GM18909 (cell line): ENCODE results near the gene PDSS2.
A peak's percentile ranks its signal among the peaks of the same experiment; 100 is the strongest.
"Not testable (repeated sequence)": the region's sequence is repeated elsewhere in the genome, so short reads cannot be mapped to it uniquely, and the experiment has no call there.

ENCODE experiments used
- ATAC-seq: cut with Tn5 transposase; IDR thresholded peaks from one replicate; pipeline ENCODE4 v1.9.1; 2021; ENCODE audit warnings: mild to moderate bottlenecking; ENCODE audit not compliant: unreplicated experiment, poor library complexity

PDSS2 gene

DNA sequence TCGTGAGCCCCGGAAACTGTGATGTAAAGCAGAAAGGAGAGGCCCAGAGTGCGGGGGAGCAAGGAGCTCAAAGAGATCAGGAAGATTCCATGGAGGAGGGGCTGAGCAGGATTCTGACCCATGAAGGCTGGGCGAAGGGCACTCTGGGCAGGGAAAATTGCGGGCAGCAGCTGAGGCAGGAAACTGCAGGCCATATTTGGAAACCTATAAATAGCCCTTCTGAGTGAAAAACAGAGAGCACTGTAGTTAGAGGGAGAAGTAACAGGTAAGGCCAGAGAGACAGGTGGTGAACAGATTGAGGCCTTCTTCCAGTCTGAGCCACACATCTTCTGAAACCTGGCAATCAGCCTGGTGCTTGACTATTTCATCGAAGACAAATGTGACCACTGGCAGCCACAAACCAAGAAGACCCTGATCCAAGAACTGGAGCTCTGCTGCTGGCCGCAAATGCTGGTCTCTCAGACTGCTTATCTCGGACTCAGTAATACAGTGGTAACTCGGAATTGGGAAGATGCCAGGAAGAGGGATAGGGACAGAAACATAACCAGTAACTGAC lies 329.9 kb downstream of the PDSS2 start:
- ATAC-seq = no peak

GRCh38 chr6:107128577-107128976 lies 330.8 kb downstream of the PDSS2 start:
- ATAC-seq = no peak

- no peak for ATAC-seq
Observed at GRCh38 chr6:107128175-107128574, 331.2 kb downstream of the PDSS2 start.

GRCh38 chr6:107125771-107126170 lies 333.6 kb downstream of the PDSS2 start:
- ATAC-seq = no peak

DNA sequence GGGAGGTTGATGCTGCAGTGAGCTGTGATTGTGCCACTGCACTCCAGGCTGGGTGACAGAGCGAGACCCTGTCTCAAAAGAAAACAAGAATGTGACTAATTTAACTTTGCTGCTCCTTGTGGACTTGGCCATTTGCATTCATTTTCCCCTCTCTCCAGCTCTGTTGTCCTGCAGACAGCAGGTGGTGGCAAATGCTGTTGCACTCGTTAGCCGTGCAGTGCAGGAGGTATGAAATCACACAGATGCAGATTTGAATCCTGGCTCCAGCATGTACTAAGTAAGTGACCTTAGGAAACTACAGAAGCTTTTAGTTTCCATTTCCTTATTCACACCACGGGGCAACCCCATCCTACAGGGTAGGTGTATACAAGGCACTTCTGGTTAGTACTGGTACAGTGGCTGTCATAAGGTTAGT lies 334.4 kb downstream of the PDSS2 start:
- ATAC-seq = peak; percentile 93

DNA sequence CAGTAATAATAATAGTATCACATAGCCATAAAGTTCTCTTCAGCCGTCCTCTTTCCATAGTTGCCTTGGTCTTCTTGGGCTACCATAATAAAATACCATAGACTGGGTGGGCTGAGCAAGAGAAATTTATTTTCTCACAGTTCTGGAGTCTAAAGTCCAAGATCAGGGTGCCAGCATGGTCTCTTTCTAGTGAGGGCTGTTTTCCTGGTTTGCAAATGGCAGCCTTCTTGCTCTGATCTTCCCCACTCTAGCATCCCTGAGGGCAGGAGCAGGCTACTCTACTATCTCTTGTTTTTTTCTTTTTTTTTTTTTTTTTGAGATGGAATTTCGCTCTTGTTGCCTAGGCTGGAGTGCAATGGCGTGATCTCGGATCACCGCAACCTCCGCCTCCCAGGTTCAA lies 335.9 kb downstream of the PDSS2 start:
- ATAC-seq = no peak

GRCh38 chr6:107122748-107123147 lies 336.6 kb downstream of the PDSS2 start:
- ATAC-seq = no peak

DNA sequence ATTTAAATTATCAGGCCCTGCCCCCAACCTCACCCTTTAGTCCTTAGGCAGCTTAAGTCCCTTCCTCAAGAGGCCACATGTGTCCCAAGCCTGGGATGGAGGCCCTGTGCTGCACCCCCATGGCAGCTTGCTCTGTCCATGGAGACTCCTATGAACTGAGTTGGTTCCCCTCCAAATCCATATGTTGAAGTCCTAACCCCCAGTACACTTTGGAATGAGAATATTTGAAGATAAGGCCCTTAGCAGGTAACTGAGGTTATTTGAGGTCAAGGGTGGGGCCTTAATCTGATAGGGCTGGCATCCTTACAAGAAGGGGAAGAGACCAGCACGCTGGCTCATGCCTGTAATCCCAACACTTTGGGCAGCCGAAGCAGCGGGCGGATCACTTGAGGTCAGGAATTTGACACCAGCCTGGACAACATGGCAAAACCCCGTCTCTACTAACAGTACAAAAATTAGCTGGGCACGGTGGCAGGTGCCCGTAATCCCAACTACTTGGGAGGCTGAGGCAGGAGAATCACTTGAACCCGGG lies 337.3 kb downstream of the PDSS2 start:
- ATAC-seq = no peak

DNA sequence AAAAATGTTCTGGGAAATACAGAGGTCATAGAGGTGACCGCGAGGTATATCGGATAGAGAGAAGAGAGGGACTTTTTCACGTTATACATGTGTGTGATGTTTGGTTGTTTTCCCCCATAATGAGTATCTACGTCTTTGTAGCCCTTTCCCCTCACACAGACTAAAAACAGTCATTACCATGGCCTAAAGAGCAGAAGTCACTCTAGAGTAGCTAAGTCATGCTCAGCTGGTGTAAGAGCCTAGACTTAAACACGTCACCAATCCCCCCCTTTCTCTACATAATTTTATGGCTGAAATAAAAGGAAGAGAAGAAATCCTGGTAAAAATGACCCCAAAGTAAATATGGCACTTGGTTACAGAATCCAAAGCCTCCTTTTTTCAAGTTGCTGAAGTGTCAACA lies 338.1 kb downstream of the PDSS2 start:
- no peak for ATAC-seq

DNA sequence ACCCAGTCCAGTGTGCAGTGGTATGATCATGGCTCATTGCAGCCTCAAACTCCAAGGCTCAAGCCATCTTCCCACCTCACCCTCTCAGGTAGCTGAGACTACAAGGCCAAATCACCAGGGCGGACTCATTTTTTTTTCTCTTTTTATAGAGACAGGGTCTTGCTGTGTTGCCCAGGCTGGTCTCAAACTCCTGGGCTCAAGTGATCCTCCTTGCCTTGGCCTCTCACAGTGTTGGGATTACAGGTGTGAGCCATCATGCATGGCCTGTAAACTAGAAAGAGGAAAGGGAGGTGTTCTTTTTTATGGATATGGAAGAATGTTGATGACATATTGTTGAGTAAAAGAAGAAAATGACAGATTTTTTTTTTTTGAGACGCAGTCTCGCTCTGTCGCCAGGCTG lies 339.0 kb downstream of the PDSS2 start:
- ATAC-seq = no peak

- ATAC-seq = no peak
Observed at GRCh38 chr6:107118976-107119375, 340.4 kb downstream of the PDSS2 start.

DNA sequence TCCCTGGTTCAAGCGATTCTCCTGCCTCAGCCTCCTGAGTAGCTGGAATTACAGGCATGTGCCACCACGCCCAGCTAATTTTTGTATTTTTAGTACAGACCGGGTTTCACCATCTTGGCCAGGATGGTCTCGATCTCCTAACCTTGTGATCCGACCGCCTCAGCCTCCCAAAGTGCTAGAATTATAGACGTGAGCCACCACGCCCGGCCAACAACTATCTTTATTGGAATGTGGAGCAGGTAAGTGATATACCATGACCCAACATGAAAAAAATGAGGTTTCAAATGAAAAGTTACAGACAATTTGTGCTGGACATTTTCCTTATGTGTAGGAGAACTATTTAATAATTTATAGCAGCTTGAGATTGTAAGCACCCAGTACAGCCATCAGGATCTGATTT lies 340.8 kb downstream of the PDSS2 start:
- ATAC-seq = not testable (repeated sequence)

DNA sequence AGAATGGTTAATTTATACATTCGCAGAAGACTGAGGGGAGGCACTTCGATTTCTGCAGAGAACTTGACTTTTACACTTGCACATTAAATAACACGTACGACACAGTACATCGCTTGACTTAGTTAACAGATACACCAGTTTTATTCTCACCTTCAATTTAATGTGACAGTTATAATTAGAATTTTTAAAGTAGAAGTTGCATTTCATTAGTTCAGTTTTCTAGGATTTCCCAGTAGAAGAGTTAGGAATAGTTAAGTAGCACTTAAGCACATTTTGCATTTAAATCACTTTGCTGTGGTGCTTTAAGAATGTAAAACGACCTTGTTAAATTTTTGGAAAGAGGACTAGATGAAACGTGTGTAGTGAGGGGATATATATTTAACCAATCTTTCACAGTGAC lies 342.4 kb downstream of the PDSS2 start:
- ATAC-seq = no peak

GRCh38 chr6:107116328-107116892 lies 343.0 kb downstream of the PDSS2 start:
- ATAC-seq = no peak

GRCh38 chr6:107115695-107116327 lies 343.6 kb downstream of the PDSS2 start:
- peak; percentile 0 for ATAC-seq

GRCh38 chr6:107114926-107115694 lies 344.3 kb downstream of the PDSS2 start, which contains the start of gene BEND3:
Gene BEND3 (minus strand): TSS chr6:107115515. CDS start chr6:107099285, 16,230 bp downstream.
- peak; percentile 29 for ATAC-seq

DNA sequence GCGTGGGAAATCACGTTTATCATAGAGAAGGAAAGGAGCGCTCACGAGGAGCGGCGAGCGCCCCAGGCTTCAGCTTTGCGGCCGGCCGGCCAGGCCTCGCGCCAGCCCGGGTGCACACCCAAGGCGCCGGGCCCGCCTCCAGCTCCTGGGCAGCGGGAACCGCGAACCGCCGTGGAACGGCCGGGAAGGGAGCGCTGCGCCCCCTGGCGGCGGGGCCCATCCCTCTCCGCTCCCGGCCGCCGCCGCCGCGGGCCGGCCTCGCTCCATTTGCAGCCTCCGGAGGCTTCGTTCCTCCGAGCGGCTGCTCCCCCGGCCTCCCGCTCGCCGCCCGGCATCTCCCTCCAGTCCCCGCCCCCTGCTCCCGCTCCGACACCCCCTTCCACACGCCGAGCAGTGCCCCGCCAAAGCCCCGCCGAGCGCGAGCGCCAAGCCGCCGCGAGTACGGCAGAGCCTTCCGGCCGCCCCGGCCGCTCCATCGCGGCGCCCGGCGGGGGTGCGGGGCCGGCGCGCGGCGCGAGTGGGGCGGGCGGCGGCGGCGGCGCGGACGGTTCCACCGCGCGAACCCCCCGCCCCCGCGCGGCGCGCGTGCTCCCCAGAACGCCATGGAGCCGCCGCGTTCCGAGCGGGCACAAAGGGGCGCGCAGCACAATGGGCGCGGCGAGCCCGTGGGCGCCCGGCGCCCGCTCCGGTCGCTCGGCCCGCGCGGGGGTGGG lies 345.0 kb downstream of the PDSS2 start:
- peak; percentile 76 for ATAC-seq

GRCh38 chr6:107110200-107110599 lies 349.2 kb downstream of the PDSS2 start:
- no peak for ATAC-seq

DNA sequence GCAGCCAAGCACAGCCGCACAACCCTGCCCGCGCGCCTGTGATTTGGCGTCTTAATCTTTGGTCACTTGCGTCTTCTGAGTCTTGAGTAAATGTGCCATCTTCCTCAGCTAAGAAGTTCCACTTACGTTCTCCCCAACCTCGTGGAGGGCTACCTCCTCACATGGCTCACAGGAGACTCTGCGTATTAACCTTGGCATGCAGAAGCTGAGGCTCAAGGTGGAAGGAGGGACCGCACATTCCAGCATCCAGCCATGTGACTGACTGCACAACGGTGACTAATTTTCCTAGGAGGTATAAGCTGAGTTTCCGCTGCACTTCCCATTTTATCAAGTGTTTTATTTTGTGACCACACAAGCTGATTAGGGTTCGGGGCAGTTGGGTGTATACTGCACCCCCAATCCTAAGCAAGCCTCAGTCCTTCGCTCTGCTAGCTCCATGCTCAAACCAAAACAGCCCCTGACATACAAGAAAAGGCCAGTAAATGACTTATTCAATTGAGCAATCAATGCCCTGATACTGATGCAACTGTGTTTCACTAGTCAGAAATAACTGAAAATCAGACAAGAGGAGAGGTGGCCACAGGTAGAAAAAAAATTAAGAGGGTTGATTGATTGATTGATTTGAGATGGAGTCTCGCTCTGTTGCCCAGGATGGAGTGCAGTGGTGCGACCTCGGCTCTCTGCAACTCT lies 351.0 kb downstream of the PDSS2 start:
- ATAC-seq = no peak

GRCh38 chr6:107107791-107108190 lies 351.6 kb downstream of the PDSS2 start:
- ATAC-seq = no peak
